ENCODE measurements around the gene BRD3OS.

BRD3OS gene

DNA sequence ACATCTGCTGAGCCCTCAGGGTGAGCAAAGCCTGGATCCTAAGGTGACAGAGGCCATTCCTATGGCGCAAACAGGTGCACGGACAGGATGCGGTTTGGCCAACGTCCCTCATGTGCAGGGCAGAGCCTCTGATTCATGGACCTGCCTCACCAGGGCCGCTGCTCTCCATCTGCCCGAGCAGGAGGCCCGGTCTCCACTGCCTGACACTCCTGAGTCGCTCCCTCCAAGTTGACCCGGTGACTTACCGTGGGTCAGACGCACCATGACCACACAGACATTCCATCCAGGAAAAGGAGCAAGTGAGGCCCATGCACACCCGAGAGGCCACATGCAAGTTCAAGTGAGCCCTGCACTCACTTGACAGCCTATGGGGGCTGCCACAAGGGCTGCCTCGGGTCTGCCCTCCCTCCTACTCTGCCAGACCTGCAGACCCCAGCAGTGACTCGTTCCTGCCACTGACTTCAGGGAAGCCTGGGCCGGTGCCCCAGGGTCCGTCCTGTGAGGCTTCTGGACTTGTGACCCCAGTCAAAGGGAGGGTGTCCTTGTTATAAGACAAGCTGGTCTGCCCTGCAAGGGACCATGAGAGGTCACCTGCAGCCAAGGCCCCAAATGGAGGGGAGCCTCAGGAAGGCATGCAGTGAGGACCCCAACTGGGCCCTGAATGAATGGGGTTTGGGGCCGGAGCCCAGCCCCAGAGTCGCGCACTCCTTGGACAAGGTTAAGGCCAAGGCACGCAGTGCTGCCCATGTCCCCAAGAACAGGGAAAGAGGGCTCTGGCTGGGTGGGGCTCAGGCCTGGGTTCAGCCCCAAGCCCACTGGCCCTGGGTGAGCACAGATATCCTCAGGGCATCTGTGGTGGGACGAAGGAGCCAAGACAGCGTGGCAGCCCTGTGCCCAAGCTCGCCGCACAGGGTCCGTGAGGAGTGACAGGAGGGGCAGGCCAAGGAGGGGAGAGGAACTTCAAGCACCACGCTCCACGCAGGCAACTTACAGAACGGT lies 10.1 kb downstream of the BRD3OS start:
- DNase-seq, result no peak

DNA sequence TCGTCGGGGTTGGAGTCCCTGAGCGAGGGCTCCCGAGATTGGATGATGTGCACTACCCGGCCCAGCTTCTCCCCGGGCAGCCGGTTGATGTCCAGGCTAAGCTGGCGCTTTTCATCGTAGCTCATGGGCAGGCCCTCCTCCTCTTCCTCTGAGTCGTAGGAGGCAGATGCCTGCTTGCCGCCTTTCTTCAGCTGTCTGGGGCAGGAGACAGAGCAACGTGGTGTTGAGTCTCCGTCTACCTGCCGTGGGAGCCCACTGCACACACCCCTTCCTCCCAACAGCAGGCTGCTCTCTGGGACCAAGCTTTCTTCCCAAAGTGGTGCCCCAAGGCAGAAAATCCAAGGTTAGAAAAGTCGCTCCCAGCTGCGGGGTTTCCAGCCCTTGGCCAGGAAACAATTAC lies 10.8 kb downstream of the BRD3OS start:
- no peak for DNase-seq

DNA sequence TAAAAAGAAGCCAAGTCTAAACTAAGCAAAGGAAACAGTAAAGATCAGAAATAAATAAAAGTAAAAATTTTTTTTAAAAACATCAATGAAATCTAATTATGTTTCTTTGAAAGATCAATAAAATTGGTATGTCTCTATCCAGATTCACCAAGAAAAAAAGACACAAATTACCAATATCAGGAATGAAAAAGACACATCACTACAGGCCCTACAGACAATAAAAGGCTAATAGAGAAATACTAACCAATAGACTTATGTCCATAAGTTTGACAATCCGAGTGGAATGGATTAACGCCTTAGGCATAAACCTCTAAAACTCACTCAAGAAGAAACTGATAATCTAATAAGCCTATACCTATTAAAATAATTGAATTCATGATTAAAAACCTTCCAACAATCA lies 12.4 kb downstream of the BRD3OS start:
- no peak for DNase-seq

DNA sequence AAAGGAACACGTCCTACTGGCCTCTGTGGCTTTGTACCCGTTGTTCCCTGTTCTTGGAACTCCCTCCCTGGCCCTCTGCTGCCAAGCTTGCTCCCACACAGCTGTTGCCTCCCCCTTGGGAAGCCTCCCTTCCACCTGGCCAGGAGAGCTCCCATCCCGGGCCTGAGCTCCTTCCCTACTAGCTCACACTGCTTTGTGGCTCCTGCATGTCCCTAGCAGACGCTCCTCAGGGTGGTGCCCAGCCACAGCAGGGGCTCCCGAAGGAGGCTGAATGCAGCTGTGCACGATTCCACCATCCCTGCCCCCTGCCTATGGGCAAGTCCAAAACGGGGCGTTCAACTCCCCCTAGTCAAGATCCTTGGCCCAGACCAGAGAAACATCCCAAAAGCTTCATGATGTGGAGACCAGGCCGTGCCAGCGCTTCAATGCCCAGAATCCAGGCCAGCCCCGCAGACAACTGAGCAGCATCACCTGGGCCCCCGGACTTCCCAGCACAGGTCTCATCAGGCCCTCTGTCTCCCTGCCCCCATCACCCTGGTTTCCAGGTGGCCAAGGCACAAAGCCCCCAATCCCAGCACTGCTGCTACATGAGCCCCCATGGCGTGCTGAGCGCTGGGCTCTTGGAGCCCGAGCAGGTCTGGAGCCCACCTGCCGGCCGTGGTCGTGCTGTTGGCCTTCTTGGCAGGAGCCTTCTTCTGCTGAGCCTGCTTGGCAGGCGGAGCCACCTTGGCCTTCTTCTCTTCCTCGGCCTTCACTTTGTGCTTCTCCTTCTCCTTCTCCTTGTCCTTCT lies 14.3 kb downstream of the BRD3OS start:
- no peak for DNase-seq

DNA sequence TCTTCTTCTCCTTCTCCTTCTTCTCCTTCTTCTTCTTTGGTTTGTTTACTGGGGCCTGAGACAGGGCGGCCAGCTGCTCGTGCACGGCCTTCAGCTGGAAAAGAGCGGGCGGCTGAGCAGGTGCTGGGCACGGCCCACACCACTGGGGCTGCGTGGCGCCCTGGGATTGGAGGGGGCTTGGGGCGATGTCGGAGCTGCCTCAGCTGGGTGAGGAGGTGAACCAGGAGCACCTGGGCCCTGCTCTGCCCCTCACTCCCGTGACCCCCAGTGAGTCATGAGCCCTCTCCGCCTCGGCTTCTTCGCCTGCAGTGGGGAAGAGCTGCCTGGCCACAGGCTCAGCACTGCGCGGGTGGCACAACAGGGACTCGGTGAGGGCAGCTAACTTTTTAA lies 14.9 kb downstream of the BRD3OS start:
- no peak for DNase-seq

DNA sequence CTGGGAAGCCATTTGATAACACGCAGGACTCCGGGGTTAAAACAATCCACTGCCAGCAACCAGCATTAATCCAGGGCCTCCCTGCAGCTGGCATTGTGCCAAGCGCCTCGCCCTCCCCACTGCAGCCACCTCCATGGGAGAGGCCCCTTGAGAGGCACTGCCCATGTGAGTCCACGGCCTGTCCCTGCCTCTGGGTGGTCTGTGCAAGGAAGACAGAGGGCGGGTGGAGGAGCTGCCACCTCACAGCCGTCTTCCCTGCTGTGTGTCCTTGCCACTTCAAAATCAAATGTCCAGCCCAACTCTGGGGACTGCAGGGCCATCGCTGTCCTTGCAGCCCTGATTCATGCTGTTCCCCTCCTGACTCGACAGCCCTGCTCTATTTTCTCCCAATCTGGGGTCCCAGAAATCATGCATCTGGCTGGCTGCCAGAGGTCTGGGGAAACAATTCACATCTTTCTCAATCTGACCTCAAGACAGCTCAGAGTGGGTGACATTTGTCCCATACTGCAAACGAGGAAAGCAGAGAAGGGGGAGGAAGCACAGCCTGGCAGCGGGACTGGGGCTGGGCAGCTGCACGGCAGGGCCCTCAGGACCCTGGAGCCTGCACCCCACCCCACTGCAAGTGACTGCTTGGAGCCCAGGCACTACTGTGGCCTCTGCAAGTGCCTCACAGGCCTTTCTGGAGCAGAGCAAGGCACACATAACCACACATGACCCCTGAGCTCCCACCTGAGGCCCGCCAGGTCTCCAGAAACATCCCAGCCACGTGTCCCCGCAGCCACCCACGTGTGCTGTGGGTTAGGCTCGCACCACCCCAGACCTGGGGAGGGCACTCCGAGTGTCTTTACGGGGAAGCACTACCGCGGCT lies 15.7 kb downstream of the BRD3OS start:
- DNase-seq, result no peak

DNA sequence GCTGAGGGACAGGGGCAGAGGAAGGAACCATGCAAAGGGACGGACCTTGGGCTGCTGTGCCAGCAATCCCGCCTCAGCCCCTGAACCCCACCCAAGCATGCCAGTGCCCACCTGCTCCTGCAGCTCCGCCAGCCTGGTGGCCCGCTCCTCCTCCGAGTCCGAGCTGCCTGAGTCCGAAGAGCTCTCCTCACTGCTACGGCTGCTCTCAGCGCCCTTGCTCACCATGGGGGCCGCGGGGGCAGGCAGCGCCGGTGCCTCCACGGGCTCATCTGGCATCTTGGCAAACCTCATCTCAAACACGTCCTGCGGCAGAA lies 16.3 kb downstream of the BRD3OS start:
- no peak for DNase-seq

DNA sequence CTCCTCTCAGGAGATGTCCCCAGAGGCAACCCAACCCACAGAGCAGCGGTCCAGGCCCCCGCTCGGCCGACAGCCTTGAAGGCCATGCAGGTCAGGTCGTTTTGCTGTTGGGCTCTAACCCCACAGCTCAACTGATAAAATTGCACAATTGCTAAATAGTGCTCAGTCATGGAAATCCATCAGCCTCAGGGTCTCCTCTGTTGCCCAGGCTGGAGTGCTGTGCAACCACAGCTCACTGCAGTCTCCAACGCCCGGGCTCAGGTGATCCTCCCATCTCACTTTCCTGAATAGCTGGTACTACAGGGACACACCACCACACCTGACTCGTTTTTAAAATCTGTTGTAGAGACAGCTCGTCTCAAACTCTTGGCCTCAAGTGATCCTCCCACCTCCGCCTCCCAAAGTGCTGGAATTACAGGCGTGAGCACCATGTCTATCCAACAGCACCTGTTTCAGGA lies 18.3 kb downstream of the BRD3OS start:
- DNase-seq, result no peak

DNA sequence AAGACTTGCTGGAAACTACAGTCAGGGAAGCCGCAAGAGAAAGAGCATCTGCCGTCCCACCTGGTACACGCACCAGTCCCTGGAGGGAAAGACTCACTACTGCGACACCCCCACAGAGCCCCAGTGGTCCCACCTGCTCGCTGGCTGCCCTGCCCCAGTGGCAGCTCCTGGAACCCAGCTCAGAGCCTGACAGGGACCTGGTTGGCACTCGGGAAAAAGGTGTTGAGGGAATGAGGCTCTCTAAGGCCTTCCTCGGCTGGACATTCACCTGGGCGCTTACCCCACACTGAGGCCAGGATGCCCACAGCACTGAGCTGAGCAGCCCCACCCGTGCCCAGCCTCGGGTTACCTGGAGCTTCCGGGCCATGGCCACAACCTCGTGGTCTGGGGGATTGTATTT lies 19.7 kb downstream of the BRD3OS start:
- DNase-seq, result no peak

DNA sequence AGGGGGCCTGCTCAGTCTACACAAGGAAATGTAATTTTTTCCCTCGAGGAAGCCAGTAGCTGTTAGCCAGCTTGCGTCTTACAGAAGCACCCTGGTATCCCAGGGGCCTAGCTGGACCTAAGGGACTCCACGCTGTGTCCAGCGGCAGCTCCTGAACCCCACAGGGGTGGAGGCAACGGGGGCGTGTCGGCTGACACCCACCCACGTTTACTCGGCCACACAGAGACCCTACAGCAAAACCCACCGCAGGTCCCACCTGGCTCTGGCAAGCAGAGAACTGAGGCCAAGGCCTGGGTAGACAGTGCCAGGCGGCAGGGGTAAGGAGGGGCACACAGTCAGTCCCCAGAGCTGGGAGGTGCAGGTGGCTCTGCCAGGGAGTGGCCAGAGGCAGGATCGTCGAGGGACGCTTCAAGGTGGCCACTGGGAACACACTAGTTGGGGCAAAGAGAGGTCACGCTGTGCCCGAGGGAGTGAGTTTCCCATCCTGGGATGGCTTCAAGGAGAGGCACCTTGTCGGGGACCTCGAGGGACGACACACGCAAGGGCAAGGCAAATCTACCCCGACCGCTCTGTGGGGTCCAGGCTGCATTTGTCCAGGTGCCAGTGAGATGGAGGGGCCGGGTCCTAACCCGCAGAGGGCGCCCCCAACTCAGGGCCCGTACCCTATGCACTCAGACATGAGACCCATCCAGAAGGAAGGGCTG lies 20.7 kb downstream of the BRD3OS start:
- DNase-seq, result no peak

DNA sequence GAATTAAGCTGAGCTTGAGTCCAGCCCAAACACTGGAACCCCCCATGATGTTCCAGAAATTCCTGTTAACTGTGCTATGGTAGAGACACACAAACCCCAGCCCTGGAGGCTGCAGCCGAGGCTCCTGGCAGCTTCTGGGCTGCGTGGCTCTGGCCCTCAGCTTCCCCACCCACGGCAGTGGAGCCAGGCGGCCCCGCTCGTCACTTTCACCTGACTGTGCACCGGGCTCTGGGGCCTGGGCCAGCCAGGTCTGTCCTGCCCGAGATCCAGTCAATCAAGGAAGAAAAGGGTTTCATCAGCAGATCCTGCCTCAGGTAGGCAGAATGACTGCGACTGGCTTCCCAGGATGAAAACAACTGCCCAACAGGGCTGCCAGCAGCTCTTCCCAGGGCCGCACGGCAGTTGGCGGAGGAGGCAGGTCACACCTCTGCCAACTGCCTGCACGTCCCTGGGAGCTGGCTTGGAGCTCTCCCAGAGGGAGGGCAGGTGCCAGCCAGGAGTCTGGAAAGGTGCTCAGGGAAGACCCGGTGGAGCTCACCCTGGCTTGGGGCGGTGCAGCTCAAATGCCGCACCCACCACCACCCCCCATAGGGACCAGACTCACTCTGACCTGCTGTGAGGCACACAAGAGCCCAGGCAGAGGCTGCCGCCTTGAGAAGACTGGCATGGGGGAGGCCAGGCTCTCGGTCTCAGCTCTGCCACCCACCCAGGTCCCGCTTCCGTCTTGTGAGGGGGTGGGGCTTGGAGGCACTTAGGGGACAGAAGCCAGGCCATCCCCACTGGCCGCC lies 21.8 kb downstream of the BRD3OS start:
- DNase-seq, result no peak

DNA sequence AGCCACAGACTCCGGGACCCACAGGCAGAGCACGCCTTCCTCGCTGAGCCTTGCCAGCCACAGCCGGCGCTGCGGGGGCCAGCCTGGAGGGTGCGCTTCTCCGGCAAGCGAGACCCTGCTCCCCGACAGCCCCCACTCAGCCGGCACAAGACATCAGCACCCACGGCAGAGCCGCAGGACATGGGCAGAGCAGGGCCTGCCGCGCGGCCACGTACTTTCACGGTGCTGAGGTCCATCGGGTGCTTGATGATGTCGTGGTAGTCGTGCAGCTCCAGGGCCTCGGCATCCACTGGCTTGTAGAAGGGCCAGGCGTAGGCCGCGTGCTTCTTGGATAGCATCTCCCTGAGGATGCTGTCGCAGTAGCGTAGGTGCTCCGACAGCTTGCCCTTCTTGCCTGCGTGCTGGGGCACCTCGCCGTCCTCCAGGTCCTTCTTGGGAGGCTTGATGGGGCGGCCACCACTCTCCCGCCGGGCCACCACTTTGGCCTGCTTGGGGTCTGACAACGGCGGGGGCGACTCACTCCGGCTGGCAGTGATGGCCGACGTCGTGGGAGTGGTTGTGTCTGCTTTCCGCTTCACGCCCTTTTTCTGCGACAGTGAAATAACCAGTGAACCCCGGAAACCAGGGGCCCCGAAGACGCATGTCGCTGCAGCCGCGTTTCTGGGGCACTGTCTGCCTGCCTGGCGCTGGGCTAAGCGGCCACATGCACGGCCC lies 22.7 kb downstream of the BRD3OS start:
- DNase-seq, result no peak

DNA sequence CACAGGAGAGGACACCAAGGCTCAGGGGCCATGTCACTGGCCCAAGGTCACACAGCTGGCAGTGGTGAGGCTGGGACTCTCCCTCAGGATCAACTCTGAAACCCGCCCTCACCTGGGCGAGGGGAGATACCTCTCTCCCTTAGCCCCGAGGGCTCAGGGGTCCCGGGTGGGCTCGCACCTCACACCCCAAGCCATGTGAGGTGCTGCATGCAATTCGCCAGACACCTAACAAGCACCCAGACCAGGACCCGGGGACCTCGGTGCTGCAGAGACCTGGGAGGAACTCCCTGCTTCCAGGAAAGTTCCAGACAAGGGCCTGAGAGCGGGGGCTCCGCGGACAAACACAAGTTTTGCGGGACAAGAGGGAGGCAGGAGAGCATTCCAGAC lies 23.3 kb downstream of the BRD3OS start:
- no peak for DNase-seq

DNA sequence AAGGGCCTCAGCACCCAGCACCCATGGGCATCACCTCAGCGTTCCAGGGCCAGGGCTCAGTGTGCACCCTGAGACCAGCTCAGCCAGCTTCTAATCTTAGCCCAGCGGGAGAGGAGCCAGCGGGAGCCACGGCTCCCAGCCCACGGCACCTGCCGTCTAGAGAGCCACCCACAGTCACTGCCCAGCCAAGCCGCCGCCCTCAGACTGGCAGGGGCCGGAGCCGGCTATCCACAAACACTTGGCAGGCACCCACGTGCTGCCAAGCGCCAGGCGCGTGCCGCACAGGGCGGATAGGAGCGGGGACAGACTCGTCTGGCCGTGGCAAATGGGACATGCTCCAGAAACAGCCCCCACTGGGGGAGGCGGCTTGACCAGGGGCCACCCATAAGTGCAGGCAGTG lies 24.0 kb downstream of the BRD3OS start:
- no peak for DNase-seq

DNA sequence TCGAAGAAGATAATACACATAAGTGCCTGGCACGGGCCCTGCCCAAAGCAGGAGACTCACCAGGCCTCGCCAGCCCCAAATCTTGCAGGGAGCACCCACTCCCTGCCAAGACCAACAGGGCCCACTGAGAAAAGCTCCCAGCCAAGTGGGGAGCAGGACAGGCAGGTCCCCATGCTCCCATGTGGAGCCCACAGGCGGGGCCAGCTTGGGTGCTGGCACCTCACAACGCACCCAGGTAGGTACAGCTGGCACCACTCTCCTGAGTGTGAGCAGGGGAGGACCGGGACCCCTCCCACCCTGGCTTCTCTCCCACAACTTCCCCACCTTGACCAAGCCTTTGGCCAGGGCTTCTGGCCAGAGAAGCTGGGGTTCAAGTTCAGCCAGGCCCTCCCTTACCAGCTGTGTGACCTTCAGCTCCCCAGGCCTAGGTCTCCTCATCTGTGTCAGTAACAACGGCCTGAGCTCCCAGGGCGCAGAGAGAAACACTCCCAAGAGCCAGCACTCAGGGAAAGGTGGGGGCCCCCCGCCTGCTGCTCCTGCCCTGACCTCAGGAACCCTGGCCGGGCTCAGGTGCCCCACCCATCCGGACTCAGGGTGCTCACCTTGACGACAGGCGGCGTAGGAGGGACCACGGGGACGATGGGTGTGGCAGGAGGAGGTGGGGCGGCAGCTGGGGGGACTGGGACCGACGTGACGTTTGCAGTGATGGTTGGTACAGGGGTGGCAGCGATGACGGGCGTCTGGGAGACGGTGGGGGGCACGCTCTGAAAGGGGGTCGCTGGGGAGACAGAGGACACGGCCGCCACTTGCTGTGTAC lies 24.7 kb downstream of the BRD3OS start:
- no peak for DNase-seq

DNA sequence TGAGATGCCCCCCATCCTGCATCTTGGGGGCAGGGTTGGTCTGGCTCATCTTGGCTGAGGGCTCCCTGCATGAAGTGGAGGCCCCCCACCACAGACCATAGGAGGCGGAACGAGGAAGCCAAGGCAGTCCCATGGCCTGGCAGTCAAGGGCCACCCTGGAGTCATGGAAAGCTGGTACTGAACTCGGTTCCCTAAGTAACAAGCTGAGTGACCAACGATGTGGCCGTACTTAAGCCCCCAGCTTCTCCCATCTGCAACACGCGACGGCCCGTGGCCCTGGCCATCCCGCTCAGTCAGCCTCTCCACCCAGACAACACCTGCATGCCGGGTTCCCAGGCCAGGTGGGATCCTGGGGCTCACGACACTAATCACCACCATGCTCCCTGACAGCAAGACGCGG lies 25.4 kb downstream of the BRD3OS start:
- DNase-seq, result no peak

DNA sequence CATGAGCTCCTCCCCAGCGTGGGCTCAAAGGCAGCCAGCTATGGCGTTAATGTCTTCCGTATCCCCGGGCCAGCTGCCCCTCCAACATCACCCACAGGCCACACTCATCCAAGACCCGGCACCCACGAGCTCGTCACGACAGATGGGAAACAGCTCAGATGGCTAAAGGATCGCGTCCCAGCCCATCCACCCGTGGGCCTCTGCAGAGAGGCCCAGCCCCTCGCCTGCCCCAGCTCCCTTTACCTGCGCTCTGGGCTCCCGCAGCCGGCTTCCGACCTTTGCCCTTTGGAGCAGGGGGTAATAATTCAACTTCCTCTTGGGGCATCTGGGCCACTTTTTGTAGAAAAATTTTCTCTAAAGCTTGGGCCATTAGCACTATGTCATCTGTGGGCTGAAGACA lies 26.0 kb downstream of the BRD3OS start:
- no peak for DNase-seq

DNA sequence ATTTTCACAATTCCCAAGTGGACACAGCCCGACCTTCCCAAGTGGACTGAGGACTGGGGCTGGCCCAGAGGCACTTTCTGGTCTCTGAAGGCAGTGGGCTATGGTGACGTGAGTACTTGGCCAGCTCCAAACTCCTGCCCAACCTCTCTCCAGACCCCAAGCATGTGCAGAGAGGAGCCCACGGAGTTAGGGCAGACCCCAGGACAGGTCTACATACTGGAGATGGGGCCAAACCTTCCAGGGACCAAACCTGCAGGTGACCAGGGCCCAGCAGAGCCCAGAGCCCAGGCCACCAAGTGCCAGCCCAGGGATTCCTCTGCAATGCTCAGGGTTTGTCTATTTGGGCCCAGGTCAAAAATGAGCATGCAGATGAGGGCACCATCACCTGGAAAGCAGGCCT lies 27.2 kb downstream of the BRD3OS start:
- DNase-seq, result no peak

DNA sequence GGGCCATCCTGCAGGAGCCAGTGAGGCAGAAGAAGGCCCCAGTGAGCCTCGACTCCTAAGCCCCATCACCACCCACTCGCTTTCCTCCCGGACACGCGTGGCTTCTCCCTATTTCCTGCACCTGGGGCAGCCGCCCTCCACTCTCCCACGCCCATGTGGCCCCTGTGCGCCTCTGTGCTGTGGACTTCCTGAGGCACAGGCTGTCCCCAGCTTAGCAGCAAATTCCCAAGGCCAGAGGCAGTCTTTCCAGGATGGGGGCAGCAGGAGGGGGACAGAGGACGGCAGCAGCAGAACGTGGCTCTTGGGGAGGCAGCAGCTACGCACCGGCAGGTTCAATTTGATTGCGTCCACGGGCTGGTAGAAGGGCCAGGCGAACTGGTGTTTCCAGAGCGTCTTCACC lies 27.7 kb downstream of the BRD3OS start:
- no peak for DNase-seq

DNA sequence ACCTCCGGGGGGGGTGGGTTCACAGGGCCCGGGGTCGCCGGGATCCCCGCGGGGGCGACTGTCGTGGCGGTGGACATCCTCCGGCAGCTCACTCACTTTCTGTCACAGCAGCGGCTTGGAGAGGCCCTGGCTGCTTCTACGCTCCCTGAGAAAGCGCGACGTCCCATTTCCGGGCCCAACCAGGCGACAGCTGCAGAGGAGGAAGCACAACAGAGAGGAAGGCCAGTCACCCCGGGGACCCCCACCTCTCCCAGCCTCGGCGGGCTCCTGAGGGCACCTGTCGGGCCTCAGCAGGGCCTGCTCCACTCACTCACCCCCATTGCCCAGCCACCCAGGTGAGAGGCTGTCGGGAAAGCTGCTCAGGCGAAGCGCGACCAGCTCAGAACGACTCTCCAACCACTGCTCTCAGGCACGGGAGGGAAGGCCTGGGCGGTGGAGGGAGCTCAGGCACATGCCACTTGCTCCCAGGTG lies 28.2 kb downstream of the BRD3OS start:
- DNase-seq, result no peak

Measured in islet precursor cell (in vitro differentiated cells).